Muscle layer of colon (tissue), 2 donors: ENCODE measurements around the gene MDFIC2.
"Not testable (repeated sequence)": the region's sequence is repeated elsewhere in the genome, so short reads cannot be mapped to it uniquely, and the experiment has no call there.

Experiments
- H3K27ac ChIP-seq: one replicate; pipeline ENCODE4 v1.7.0; 2013; ENCODE audit warnings: low read depth, mild to moderate bottlenecking, low read length, moderate library complexity
- H3K27me3 ChIP-seq, 2 donors: one replicate each; pipeline ENCODE4 v1.7.0; 2013; ENCODE audit warnings: low read length in 2 of 2, mild to moderate bottlenecking in 2 of 2; ENCODE audit not compliant: insufficient read depth in 2 of 2, control insufficient read depth in 1 of 2
- H3K36me3 ChIP-seq: one replicate; pipeline ENCODE4 v1.7.0; 2013; ENCODE audit warnings: mild to moderate bottlenecking, low read length; ENCODE audit not compliant: insufficient read depth
- H3K4me1 ChIP-seq: one replicate; pipeline ENCODE4 v1.7.0; 2013; ENCODE audit warnings: mild to moderate bottlenecking, low read length; ENCODE audit not compliant: insufficient read depth
- H3K4me3 ChIP-seq, 2 donors: one replicate each; pipeline ENCODE4 v1.7.0; 2013; ENCODE audit warnings: low read length in 2 of 2, low read depth in 1 of 2, mild to moderate bottlenecking in 1 of 2, moderate library complexity in 1 of 2
- H3K9ac ChIP-seq: one replicate; pipeline ENCODE4 v1.7.0; 2013; ENCODE audit warnings: low read length
- H3K9me3 ChIP-seq: one replicate; pipeline ENCODE4 v1.7.0; 2013; ENCODE audit warnings: mild to moderate bottlenecking, low read length
- donor health status: abdominal sarcoma.
- donor health status: Adenocarcinoma of cecum.

MDFIC2 gene

DNA sequence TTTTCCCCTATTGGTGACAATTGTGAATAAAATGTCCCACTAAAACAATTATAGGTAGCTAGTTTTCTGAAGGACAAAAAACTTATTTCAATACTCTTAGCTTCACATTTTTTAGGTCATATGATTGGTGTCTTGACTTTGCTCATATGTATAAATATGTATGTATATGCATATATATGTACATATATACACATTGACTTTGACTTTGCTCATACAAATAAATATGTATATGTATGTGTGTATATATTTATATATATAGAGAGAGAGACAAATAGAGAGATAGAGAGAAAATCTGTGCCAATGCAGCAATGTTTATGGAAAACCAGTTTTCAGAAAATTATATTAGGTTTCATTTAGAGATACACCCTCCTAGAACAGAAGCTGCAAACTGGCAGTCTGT is 5.7 kb downstream of the MDFIC2 start:
- no peaks in the 10 kb centered on the region for H3K9me3 ChIP-seq
- no peaks in the 10 kb centered on the region for H3K27me3 ChIP-seq
- no peak overlapping the region for H3K27ac ChIP-seq
- H3K9ac ChIP-seq = no peak overlapping the region
- no peaks in the 10 kb centered on the region for H3K36me3 ChIP-seq
- H3K4me3 ChIP-seq = no peak overlapping the region
- no peaks in the 10 kb centered on the region for H3K4me1 ChIP-seq

- Histone ChIP-seq H3K27ac (no peak overlapping the region), H3K4me1 (no peaks in the 10 kb centered on the region)
Observed at GRCh38 chr3:70298385-70298784, 14.1 kb downstream of the MDFIC2 start.

GRCh38 chr3:70291097-70291482 is 21.3 kb downstream of the MDFIC2 start:
- no peak overlapping the region for H3K9ac ChIP-seq
- no peaks in the 10 kb centered on the region for H3K4me1 ChIP-seq
- no peak overlapping the region for H3K4me3 ChIP-seq
- no peak overlapping the region for H3K27ac ChIP-seq
- no peaks in the 10 kb centered on the region for H3K27me3 ChIP-seq
- no peaks in the 10 kb centered on the region for H3K36me3 ChIP-seq
- H3K9me3 ChIP-seq = no peaks in the 10 kb centered on the region

More at GRCh38 chr3:70298385-70298784, 14.1 kb downstream of the MDFIC2 start:
- no peak overlapping the region for H3K9ac ChIP-seq
- no peak overlapping the region for H3K4me3 ChIP-seq
- no peaks in the 10 kb centered on the region for H3K27me3 ChIP-seq
- H3K36me3 ChIP-seq = no peaks in the 10 kb centered on the region
- H3K9me3 ChIP-seq = no peaks in the 10 kb centered on the region

DNA sequence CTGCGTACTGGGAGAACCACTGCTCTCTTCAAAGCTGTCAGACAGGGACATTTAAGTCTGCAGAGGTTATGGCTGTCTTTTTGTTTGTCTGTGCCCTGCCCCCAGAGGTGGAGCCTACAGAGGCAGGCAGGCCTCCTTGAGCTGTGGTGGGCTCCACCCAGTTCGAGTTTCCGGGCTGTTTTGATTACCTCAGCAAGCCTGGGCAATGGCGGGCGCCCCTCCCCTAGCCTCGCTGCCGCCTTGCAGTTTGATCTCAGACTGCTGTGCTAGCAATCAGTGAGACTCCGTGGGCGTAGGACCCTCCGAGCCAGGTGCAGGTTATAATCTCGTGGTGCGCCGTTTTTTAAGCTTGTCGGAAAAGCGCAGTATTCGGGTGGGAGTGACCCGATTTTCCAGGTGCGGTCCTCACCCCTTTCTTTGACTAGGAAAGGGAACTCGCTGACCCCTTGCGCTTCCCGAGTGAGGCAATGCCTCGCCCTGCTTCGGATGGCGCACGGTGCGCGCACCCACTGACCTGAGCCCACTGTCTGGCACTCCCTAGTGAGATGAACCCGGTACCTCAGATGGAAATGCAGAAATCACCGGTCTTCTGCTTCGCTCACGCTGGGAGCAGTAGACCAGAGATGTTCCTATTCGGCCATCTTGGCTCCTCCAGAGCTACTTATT is 21.9 kb downstream of the MDFIC2 start:
- H3K4me3 ChIP-seq, H3K9ac ChIP-seq, H3K36me3 ChIP-seq, H3K27me3 ChIP-seq, H3K4me1 ChIP-seq, H3K27ac ChIP-seq, H3K9me3 ChIP-seq: not testable (repeated sequence)

- Histone ChIP-seq H3K4me1 (no peaks in the 10 kb centered on the region), H3K4me3 (no peak overlapping the region), H3K9ac (no peak overlapping the region), H3K27me3 (no peaks in the 10 kb centered on the region), H3K27ac (no peak overlapping the region), H3K9me3 (no peaks in the 10 kb centered on the region), H3K36me3 (no peaks in the 10 kb centered on the region)
Observed at GRCh38 chr3:70281663-70282062, 30.8 kb downstream of the MDFIC2 start.

- Histone ChIP-seq H3K9me3 (no peaks in the 10 kb centered on the region), H3K4me3 (no peak overlapping the region), H3K4me1 (peaks cover 4% of the 10 kb centered on the region), H3K27ac (no peak overlapping the region), H3K36me3 (no peaks in the 10 kb centered on the region), H3K27me3 (no peaks in the 10 kb centered on the region), H3K9ac (no peak overlapping the region)
Observed at GRCh38 chr3:70277304-70277703, 35.1 kb downstream of the MDFIC2 start.

- Histone ChIP-seq H3K9me3 (no peaks in the 10 kb centered on the region), H3K4me3 (no peak overlapping the region), H3K27me3 (no peaks in the 10 kb centered on the region), H3K36me3 (no peaks in the 10 kb centered on the region), H3K27ac (no peak overlapping the region), H3K4me1 (peaks cover 4% of the 10 kb centered on the region), H3K9ac (no peak overlapping the region)
Observed at GRCh38 chr3:70276901-70277300, 35.5 kb downstream of the MDFIC2 start.

DNA sequence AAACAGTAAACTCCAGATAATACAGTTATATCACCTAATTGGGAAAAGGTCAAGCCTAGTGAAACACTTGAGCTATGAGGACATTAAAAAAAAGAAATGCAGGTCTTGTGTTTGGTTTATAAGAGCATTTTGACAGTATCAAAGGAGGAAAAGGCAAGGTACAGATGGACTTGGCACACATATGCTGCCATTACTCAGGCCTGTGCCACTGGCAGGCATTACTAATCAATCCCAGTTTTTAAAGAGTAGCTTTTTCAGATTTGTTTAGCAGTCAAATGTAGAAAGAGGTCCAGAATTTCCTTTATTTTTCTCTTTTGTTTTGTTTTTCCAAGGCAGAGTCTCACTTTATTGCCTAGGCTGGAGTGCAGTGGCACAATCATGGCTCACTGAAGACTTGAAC is 38.9 kb downstream of the MDFIC2 start:
- Histone ChIP-seq H3K36me3 (no peaks in the 10 kb centered on the region), H3K4me3 (no peak overlapping the region), H3K4me1 (peaks cover 4% of the 10 kb centered on the region), H3K9ac (no peak overlapping the region), H3K27ac (no peak overlapping the region), H3K9me3 (no peaks in the 10 kb centered on the region), H3K27me3 (no peaks in the 10 kb centered on the region)

DNA sequence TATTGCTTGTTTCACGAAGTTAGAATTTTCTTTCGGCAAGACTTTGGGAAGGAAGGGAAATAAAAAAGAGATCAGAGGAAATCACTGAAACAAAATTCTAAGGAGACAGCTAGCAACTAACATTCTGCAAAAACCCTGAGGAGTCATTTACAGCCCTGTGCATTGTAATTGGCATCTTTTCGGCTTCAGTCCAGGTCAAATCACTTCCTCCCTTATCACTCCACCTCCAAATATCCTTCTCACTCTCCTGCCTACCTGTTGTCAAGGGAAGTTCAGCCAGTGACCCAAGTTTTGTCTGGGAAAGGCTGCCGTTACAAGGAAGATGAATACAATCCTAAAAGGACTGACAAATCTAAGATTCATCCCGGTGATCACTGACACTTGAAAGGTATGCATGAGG is 39.6 kb downstream of the MDFIC2 start:
- Histone ChIP-seq H3K4me1 (peaks cover 4% of the 10 kb centered on the region), H3K9me3 (no peaks in the 10 kb centered on the region), H3K27ac (no peak overlapping the region), H3K27me3 (no peaks in the 10 kb centered on the region), H3K4me3 (no peak overlapping the region), H3K9ac (no peak overlapping the region), H3K36me3 (no peaks in the 10 kb centered on the region)

GRCh38 chr3:70264122-70264780 is 48.2 kb downstream of the MDFIC2 start:
- H3K27ac ChIP-seq = no peak overlapping the region
- no peaks in the 10 kb centered on the region for H3K36me3 ChIP-seq
- no peaks in the 10 kb centered on the region for H3K27me3 ChIP-seq
- no peaks in the 10 kb centered on the region for H3K4me1 ChIP-seq
- H3K4me3 ChIP-seq = no peak overlapping the region
- H3K9ac ChIP-seq = no peak overlapping the region
- H3K9me3 ChIP-seq = no peaks in the 10 kb centered on the region

- Histone ChIP-seq H3K4me1 (no peaks in the 10 kb centered on the region), H3K4me3 (no peak overlapping the region), H3K27me3 (no peaks in the 10 kb centered on the region), H3K9me3 (no peaks in the 10 kb centered on the region), H3K27ac (no peak overlapping the region), H3K36me3 (no peaks in the 10 kb centered on the region), H3K9ac (no peak overlapping the region)
Observed at GRCh38 chr3:70261283-70261682, 51.2 kb downstream of the MDFIC2 start.

DNA sequence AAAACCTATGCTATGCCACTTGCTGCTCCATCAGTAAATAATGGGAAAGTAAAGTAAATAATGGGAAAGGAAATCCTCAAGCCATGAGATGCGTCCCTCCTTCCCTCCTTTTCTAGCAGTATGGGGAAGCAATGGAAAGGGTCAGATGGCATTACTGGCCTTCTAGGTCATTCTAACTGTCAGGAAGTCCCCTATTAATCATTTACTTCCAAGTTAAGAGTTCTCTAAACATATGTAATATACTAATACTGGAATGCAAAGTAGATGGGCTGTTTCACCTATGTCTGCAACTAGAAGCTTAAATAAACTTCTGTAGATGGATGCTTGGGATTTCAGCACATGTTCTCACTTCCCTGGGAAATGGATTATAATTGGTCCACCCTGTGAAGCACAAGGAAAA is 55.9 kb downstream of the MDFIC2 start:
- H3K9me3 ChIP-seq = no peaks in the 10 kb centered on the region
- H3K27me3 ChIP-seq = no peaks in the 10 kb centered on the region
- H3K4me1 ChIP-seq = no peaks in the 10 kb centered on the region
- no peak overlapping the region for H3K27ac ChIP-seq
- H3K36me3 ChIP-seq = no peaks in the 10 kb centered on the region
- H3K4me3 ChIP-seq = no peak overlapping the region
- H3K9ac ChIP-seq = no peak overlapping the region
